Right atrium auricular region (tissue), 2 donors: ENCODE results near the gene LRRFIP1. TPM values are rescaled to one million over a fixed set of nuclear protein-coding genes. Genes with fewer than 3 reads are reported as not detected.

ENCODE experiments used
- DNase-seq: peaks from one replicate; pipeline ENCODE4 v3.0.0-alpha.2; 2019; ENCODE audit warnings: low spot score
- H3K27ac ChIP-seq, 2 donors: fragments of 200-600 bp; sonication (generic); 1 replicate in 1 of 2; 2 replicates in 1 of 2; pipeline ENCODE4 v1.5.1; 2016 to 2019
- H3K27me3 ChIP-seq, 2 donors: fragments of 200-600 bp; sonication (generic); one replicate each; pipeline versions ENCODE4 v1.5.1 to v1.6.0; 2017 to 2019
- H3K36me3 ChIP-seq: fragments of 200-600 bp; sonication (generic); one replicate; pipeline ENCODE4 v1.5.1; 2016
- H3K4me1 ChIP-seq, 2 donors: fragments of 200-600 bp; sonication (generic); one replicate each; pipeline versions ENCODE4 v1.5.1 to v1.6.0; 2017 to 2019
- H3K4me3 ChIP-seq, 2 donors: fragments of 200-600 bp; sonication (generic); 1 replicate in 1 of 2; 2 replicates in 1 of 2; pipeline ENCODE4 v1.5.1; 2017 to 2019; ENCODE audit warnings: mild to moderate bottlenecking in 1 of 2, moderate library complexity in 1 of 2
- H3K9me3 ChIP-seq, 2 donors: fragments of 200-600 bp; sonication (generic); one replicate each; pipeline ENCODE4 v1.5.1; 2019
- total RNA-seq, 2 donors: library from RNA; depleted of rRNA; stranded (reverse); fragments of >200 nt; gene quantifications; one replicate each; pipeline ENCODE4 v1.1.0, GENCODE V29; 2016
- TF ChIP-seq, protein P1 (sequence below), 2 donors: fragments of 200-600 bp; sonication (generic); IDR thresholded peaks; one replicate each; pipeline ENCODE4 v1.5.1; 2019; ENCODE audit warnings: antibody characterized with exemption in 2 of 2

LRRFIP1 gene
- total RNA-seq, 2 donors from 2014 or later, result 71.2 to 88.5 TPM

DNA sequence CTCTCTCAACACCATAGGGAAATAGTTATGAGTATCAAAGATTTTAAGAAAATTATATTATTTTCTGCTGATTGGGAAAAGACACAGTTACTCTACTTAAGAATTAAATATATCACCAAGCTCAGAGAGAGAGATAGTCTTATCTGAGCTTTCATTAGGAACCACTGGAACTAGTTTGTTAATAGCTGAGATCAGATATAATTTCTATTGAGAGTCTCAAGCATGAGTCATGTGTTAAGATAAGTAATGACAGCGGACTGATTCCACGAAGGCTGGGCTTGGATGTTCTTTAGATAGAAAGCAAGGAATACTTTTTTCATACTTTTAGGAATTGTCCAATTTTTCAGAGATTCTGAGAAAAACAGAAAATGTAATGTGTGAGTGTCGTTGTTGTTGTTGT lies 126.8 kb downstream of the LRRFIP1 start:
- no peak overlapping the region for H3K27ac ChIP-seq
- H3K9me3 ChIP-seq, result no peaks in the 10 kb centered on the region
- no peaks in the 10 kb centered on the region for H3K27me3 ChIP-seq
- H3K4me3 ChIP-seq, result no peak overlapping the region
- no peak for DNase-seq
- peaks cover 96% of the 10 kb centered on the region for H3K36me3 ChIP-seq
- peaks cover 0 to 5% of the 10 kb centered on the region in 2 donors for H3K4me1 ChIP-seq
- TF ChIP-seq, protein P1, sequence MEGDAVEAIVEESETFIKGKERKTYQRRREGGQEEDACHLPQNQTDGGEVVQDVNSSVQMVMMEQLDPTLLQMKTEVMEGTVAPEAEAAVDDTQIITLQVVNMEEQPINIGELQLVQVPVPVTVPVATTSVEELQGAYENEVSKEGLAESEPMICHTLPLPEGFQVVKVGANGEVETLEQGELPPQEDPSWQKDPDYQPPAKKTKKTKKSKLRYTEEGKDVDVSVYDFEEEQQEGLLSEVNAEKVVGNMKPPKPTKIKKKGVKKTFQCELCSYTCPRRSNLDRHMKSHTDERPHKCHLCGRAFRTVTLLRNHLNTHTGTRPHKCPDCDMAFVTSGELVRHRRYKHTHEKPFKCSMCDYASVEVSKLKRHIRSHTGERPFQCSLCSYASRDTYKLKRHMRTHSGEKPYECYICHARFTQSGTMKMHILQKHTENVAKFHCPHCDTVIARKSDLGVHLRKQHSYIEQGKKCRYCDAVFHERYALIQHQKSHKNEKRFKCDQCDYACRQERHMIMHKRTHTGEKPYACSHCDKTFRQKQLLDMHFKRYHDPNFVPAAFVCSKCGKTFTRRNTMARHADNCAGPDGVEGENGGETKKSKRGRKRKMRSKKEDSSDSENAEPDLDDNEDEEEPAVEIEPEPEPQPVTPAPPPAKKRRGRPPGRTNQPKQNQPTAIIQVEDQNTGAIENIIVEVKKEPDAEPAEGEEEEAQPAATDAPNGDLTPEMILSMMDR (IDR thresholded peaks at IDR 0.05), result no peak

DNA sequence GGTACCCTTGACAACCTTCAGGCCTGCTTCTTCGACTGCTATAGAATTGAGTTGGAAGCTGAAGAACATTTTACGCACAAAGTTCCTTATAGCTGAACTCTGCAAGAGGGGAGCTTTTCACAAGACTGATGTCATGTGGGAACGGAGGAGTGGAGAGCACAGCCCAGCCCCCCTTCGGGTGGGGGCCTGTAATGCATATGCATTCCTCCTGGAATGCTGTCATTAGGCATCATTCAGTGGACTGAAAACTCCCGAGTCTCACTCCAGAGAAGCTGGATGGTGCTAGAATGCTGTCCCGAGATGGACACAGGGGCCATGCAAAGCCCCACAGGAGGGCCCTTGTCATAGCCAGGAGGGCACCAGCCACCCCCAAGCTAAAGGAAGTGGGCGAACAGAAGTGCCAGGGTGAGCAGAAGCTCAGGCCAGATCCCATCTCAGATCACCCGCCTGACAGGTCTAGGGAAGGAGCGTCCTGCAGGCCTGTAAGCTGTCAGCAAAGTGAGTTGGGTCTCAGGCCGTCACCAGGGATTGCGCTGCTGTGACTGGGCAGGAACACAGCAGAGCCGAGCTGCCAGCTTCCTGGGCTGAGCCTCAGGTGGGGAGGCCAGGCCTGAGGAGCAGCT lies 127.3 kb downstream of the LRRFIP1 start:
- Histone ChIP-seq H3K27me3 (no peaks in the 10 kb centered on the region), H3K4me1 (peaks cover 0 to 5% of the 10 kb centered on the region in 2 donors), H3K27ac (no peak overlapping the region), H3K4me3 (no peak overlapping the region), H3K9me3 (no peaks in the 10 kb centered on the region), H3K36me3 (peaks cover 96% of the 10 kb centered on the region)
- no peak for DNase-seq
- TF ChIP-seq, protein P1 (IDR thresholded peaks at IDR 0.05), result no peak

DNA sequence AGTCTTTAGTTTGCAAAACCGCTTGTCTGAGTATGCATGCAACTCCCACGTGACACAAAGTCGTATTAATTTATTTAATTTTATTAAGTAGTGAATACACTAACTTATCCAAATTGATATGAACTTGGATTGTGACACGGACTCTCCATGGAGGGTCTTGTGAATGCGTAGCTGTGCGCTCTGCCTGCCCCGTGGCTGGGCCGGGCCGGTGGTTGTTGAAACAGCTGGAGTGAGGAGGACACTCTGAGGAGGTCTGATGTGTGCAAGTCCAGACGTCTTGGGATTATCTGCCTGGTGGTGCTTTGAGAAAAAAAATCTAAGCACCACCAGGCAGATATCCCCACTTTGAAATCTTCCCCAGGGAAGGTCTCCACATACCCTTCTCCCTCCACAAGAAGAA lies 130.2 kb downstream of the LRRFIP1 start:
- Histone ChIP-seq H3K9me3 (no peaks in the 10 kb centered on the region), H3K4me3 (no peak overlapping the region), H3K27ac (no peak overlapping the region), H3K27me3 (no peaks in the 10 kb centered on the region), H3K4me1 (peaks cover 0 to 5% of the 10 kb centered on the region in 2 donors), H3K36me3 (peaks cover 81% of the 10 kb centered on the region)
- DNase-seq, result no peak
- TF ChIP-seq, protein P1 (IDR thresholded peaks at IDR 0.05), result no peak

DNA sequence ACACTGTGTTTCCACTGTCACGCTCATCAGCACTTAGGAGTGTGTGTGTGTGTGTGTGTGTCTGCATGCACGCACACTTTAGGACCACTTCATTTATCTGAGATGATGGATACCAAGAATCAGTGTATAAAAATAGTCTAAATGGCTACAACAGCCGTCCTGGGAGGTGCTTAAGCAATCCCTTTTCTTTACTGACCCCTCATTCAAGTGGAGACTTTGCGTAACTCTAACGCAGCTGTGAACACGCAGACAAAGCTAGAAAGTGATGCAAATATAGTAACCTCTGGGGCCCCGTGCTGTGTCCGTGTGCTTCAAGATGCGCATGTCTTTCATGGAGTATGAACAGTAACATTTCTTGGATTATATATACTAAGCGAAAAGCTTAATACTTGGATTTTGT lies 130.8 kb downstream of the LRRFIP1 start:
- no peak overlapping the region for H3K27ac ChIP-seq

DNA sequence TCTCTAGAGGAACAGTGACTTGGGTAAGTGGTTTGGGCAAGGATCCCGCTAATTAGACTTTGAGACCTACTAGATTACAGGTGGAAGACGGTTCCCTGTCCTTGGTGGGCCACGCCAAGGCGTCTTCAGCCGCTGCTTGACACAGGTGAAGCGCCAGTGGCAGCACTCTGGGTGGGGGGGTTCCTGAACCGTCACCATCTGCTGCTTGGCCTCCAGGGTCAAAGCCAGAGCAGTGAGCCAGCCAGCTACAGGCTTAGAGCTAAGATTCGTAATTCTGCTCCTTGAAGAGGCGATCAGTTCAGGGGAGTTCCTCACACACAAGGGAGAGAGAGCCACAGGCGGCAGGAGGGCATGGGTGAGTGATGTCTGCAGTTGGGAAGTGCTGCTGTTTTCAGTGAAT lies 131.8 kb downstream of the LRRFIP1 start:
- Histone ChIP-seq H3K36me3 (peaks cover 68% of the 10 kb centered on the region), H3K9me3 (no peaks in the 10 kb centered on the region), H3K4me3 (no peak overlapping the region), H3K27ac (no peak overlapping the region), H3K27me3 (no peaks in the 10 kb centered on the region), H3K4me1 (peaks cover 0 to 5% of the 10 kb centered on the region in 2 donors)
- TF ChIP-seq, protein P1 (IDR thresholded peaks at IDR 0.05), result no peak
- DNase-seq, result no peak

More for the DNA sequence above, 130.8 kb downstream of the LRRFIP1 start:
- no peak for DNase-seq
- peaks cover 0 to 5% of the 10 kb centered on the region in 2 donors for H3K4me1 ChIP-seq
- H3K36me3 ChIP-seq, result peaks cover 78% of the 10 kb centered on the region
- no peaks in the 10 kb centered on the region for H3K27me3 ChIP-seq
- H3K9me3 ChIP-seq, result no peaks in the 10 kb centered on the region
- TF ChIP-seq, protein P1 (IDR thresholded peaks at IDR 0.05), result no peak
- H3K4me3 ChIP-seq, result no peak overlapping the region
